Colonic mucosa (tissue), 4 donors: ENCODE results near the gene TSHR. TPM values are rescaled to one million over a fixed set of nuclear protein-coding genes. Genes with fewer than 3 reads are reported as not detected.

Experiments
- DNase-seq: peaks from one replicate; pipeline ENCODE4 v3.0.0-alpha.2; 2020
- H3K27ac ChIP-seq: fragments of 200-600 bp; one replicate; pipeline ENCODE4 v1.8.0; 2021
- H3K27me3 ChIP-seq: fragments of 200-600 bp; one replicate; pipeline ENCODE4 v1.8.0; 2021
- H3K36me3 ChIP-seq: fragments of 200-600 bp; one replicate; pipeline ENCODE4 v1.8.0; 2021
- H3K4me1 ChIP-seq: fragments of 200-600 bp; one replicate; pipeline ENCODE4 v1.8.0; 2021; ENCODE audit warnings: mild to moderate bottlenecking
- H3K4me3 ChIP-seq: fragments of 200-600 bp; one replicate; pipeline ENCODE4 v1.8.0; 2021
- H3K9ac ChIP-seq, 2 donors: one replicate each; pipeline ENCODE4 v1.7.0; 2013; ENCODE audit warnings: control low read depth in 2 of 2, low read depth in 2 of 2, low read length in 2 of 2
- H3K9me3 ChIP-seq: fragments of 200-600 bp; one replicate; pipeline ENCODE4 v1.8.0; 2021
- CTCF ChIP-seq: fragments of 200-600 bp; IDR thresholded peaks from one replicate; pipeline ENCODE4 v1.8.0; 2022; ENCODE audit warnings: antibody characterized with exemption, mild to moderate bottlenecking
- intact Hi-C: fragments of 100-400 bp; cut with DNase I; formaldehyde crosslinking; loops from one replicate; pipeline ENCODE4 v1.14.1; 2022
- total RNA-seq, 2 donors: library from RNA; stranded (reverse); fragmentation: NEBNext Ultra II Directional in 1 of 2; extraction: Animal tissue kit (Norgen Biotek cat#: 25700) in 1 of 2; gene quantifications; one replicate each; pipeline ENCODE4 v1.2.1, GENCODE V29; 2021
- donor health status: healthy.
- donor health status: DM: no; HTN: no; CAD: no.
- donor health status: DM: no; HTN: no; CAD: no.

TSHR gene
- total RNA-seq, 2 donors from 2014 or later = 0.11 to 0.25 TPM

- Histone ChIP-seq H3K27ac (no peak overlapping the region), H3K27me3 (no peaks in the 10 kb centered on the region), H3K36me3 (no peaks in the 10 kb centered on the region), H3K4me3 (no peak overlapping the region), H3K4me1 (no peaks in the 10 kb centered on the region), H3K9ac (no peak overlapping the region), H3K9me3 (no peaks in the 10 kb centered on the region)
- intact Hi-C loops = loop anchor here (5.0 kb wide), 2 partner anchors 45 to 230 kb away; partner anchors contain the start of gene CEP128
- TF ChIP-seq CTCF = no peak
- DNase-seq = no peak
Observed at GRCh38 chr14:81172353-81172752, 216.9 kb downstream of the TSHR start.

- Histone ChIP-seq H3K27ac (no peak overlapping the region), H3K36me3 (no peaks in the 10 kb centered on the region), H3K4me3 (no peak overlapping the region), H3K4me1 (no peaks in the 10 kb centered on the region), H3K9me3 (no peaks in the 10 kb centered on the region), H3K9ac (no peak overlapping the region), H3K27me3 (no peaks in the 10 kb centered on the region)
- intact Hi-C loops = loop anchor here (5.0 kb wide), 2 partner anchors 44 to 231 kb away; partner anchors contain the start of gene CEP128
- DNase-seq = no peak
- TF ChIP-seq CTCF = no peak
Observed at GRCh38 chr14:81172881-81173280, 217.5 kb downstream of the TSHR start.

GRCh38 chr14:81176241-81176640 lies 220.8 kb downstream of the TSHR start:
- Histone ChIP-seq H3K27me3 (no peaks in the 10 kb centered on the region), H3K4me3 (no peak overlapping the region), H3K27ac (peak overlapping the region; percentile 12), H3K9me3 (no peaks in the 10 kb centered on the region), H3K4me1 (no peaks in the 10 kb centered on the region), H3K9ac (no peak overlapping the region), H3K36me3 (no peaks in the 10 kb centered on the region)
- no peak for DNase-seq
- intact Hi-C loops = no loop called here
- TF ChIP-seq CTCF = no peak

- no peak for TF ChIP-seq CTCF
- no peaks in the 10 kb centered on the region for H3K9me3 ChIP-seq
- no peak overlapping the region for H3K4me3 ChIP-seq
- H3K4me1 ChIP-seq = no peaks in the 10 kb centered on the region
- no peak for DNase-seq
- H3K27ac ChIP-seq = peak overlapping the region; percentile 12
- H3K36me3 ChIP-seq = no peaks in the 10 kb centered on the region
- no peaks in the 10 kb centered on the region for H3K27me3 ChIP-seq
- no peak overlapping the region for H3K9ac ChIP-seq
- intact Hi-C loops = no loop called here
Observed at GRCh38 chr14:81177225-81177624, 221.8 kb downstream of the TSHR start.

DNA sequence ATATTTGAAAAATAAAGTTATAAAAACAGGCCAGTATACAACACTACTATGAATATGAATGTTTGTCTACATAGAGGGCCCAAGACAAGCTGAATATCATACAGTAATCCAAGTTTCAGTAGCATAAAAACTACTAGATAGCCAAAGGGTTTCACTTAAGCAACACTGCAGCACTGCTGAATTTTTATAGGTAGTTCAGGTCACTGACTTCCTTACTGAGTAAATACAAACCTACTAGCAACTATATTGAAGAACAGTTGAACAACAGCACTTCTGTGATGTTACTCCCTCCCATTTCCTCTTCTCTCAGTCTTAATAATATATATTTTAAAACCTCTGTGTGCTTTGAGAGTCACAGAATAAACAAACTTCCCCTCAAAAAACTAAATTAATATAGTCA lies 222.6 kb downstream of the TSHR start:
- no peak overlapping the region for H3K4me3 ChIP-seq
- no peaks in the 10 kb centered on the region for H3K27me3 ChIP-seq
- H3K9ac ChIP-seq = no peak overlapping the region
- no peaks in the 10 kb centered on the region for H3K9me3 ChIP-seq
- DNase-seq = no peak
- intact Hi-C loops = no loop called here
- H3K36me3 ChIP-seq = no peaks in the 10 kb centered on the region
- TF ChIP-seq CTCF = no peak
- H3K4me1 ChIP-seq = no peaks in the 10 kb centered on the region
- H3K27ac ChIP-seq = peak overlapping the region; percentile 8
